Esophagus squamous epithelium (tissue), 5 donors: ENCODE data around the gene PLA2G4B. TPM values are rescaled to one million over a fixed set of nuclear protein-coding genes. Genes with fewer than 3 reads are reported as not detected.

Experiments used
- DNase-seq: peaks from one replicate; lab custom pipeline; 2025; lab: John Stamatoyannopoulos, UW
- H3K27ac ChIP-seq, 4 donors: fragments of 200-600 bp; sonication (generic); one replicate each; pipeline ENCODE4 v1.5.1; 2016 to 2019; ENCODE audit warnings: mild to moderate bottlenecking in 1 of 4
- H3K27me3 ChIP-seq, 4 donors: fragments of 200-600 bp; sonication (generic); 1 replicate in 3 of 4; 2 replicates in 1 of 4; pipeline versions ENCODE4 v1.5.1 to v1.6.0; 2017 to 2021; ENCODE audit warnings: antibody characterized with exemption in 1 of 4
- H3K36me3 ChIP-seq, 3 donors: fragments of 200-600 bp; sonication (generic); one replicate each; pipeline ENCODE4 v1.5.1; 2016 to 2019
- H3K4me1 ChIP-seq, 3 donors: fragments of 200-600 bp; sonication (generic); one replicate each; pipeline ENCODE4 v1.5.1; 2017 to 2019
- H3K4me3 ChIP-seq, 4 donors: fragments of 200-600 bp; sonication (generic); 1 replicate in 3 of 4; 2 replicates in 1 of 4; pipeline ENCODE4 v1.5.1; 2016 to 2019; ENCODE audit warnings: mild to moderate bottlenecking in 2 of 4, moderate library complexity in 1 of 4
- H3K9me3 ChIP-seq, 3 donors: fragments of 200-600 bp; sonication (generic); one replicate each; pipeline ENCODE4 v1.5.1; 2016 to 2019
- POLR2A ChIP-seq, 4 donors: fragments of 450-650 bp; IDR thresholded peaks; one replicate each; pipeline ENCODE4 v1.6.1; 2017; ENCODE audit warnings: antibody characterized with exemption in 4 of 4, mild to moderate bottlenecking in 4 of 4, moderate library complexity in 3 of 4
- WGBS, 2 donors: methylation state at CpG; one replicate each; pipeline ENCODE4 v1.1.5; 2018; 5-methylcytosine and 5-hydroxymethylcytosine counted together
- intact Hi-C: fragments of 100-400 bp; cut with DNase I; formaldehyde crosslinking; loops from one replicate; pipeline ENCODE4 v1.15.0; 2022
- total RNA-seq, 4 donors: library from RNA; depleted of rRNA; stranded (reverse); fragments of >200 nt; gene quantifications; one replicate each; pipeline ENCODE4 v1.1.0, GENCODE V29; 2016
- TF ChIP-seq, protein P1 (sequence below), 6 experiments: fragments of 450-650 bp in 4 of 6; fragments of 200-600 bp in 2 of 6; sonication (generic) in 2 of 6; IDR thresholded peaks; one replicate each; pipeline ENCODE4 v1.5.1; 2016 to 2019; ENCODE audit warnings: antibody characterized with exemption in 6 of 6, mild to moderate bottlenecking in 4 of 6, moderate library complexity in 4 of 6
- donor health status: DM: yes; HTN: yes; CAD: no.

The PLA2G4B gene
- total RNA-seq, 4 donors from 2014 or later: 26.5 to 58.9 (median 39.7) TPM

DNA sequence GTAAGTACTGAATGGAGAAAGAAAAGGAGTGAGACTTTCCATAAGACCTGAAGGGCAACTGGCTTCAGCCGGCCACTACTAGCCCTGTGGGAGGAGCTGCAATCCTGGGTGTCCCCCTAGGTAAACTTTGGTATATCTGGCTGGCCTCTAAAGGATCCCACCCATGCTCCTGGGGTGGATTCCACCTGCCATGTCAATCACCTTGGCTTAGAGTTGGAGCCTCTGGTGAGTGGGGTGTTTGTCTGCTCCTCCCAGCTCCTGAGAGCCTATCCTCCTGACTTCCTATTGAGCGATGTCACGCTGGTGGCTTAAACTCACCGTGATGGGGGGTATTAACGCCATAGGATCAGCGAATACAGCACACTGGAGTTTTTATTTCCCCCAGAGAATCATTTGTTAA is 52.6 kb downstream of the PLA2G4B start:
- DNase-seq: no peak
- peaks cover 16 to 32% (median 24%) of the 10 kb centered on the region in 3 donors for H3K4me1 ChIP-seq
- no peaks in the 10 kb centered on the region for H3K9me3 ChIP-seq
- H3K27me3 ChIP-seq: no peaks in the 10 kb centered on the region
- H3K4me3 ChIP-seq: no peak overlapping the region
- WGBS, 2 donors: 88 to 93% methylated on average over 4 to 6 of the region's 6 CpGs
- H3K36me3 ChIP-seq: no peaks in the 10 kb centered on the region
- intact Hi-C loops: no loop called here
- H3K27ac ChIP-seq: no peak overlapping the region
- no peak for TF ChIP-seq POLR2A (IDR thresholded peaks at IDR 0.05)
- TF ChIP-seq, protein P1, sequence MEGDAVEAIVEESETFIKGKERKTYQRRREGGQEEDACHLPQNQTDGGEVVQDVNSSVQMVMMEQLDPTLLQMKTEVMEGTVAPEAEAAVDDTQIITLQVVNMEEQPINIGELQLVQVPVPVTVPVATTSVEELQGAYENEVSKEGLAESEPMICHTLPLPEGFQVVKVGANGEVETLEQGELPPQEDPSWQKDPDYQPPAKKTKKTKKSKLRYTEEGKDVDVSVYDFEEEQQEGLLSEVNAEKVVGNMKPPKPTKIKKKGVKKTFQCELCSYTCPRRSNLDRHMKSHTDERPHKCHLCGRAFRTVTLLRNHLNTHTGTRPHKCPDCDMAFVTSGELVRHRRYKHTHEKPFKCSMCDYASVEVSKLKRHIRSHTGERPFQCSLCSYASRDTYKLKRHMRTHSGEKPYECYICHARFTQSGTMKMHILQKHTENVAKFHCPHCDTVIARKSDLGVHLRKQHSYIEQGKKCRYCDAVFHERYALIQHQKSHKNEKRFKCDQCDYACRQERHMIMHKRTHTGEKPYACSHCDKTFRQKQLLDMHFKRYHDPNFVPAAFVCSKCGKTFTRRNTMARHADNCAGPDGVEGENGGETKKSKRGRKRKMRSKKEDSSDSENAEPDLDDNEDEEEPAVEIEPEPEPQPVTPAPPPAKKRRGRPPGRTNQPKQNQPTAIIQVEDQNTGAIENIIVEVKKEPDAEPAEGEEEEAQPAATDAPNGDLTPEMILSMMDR (IDR thresholded peaks at IDR 0.05): no peak

DNA sequence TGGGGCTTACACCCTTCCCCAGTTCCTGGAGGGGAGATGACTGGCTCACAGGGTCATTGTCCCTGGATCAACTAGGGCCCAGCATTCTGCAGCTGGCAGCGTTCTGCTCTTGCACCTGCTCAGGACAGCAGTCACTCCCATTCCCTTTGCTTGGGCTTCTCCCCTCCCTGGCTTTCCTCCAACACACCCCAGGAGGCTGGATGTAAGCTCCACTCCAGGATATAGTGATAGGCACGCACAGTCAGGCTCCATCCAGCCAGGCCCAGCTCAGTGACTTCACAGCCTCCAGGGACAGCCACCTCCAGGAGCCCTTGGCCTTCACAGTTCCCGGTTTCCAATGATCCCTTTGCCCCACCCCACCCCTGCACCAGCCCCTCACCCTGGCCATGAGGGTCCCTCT is 53.3 kb downstream of the PLA2G4B start:
- H3K4me1 ChIP-seq: peaks cover 16 to 32% (median 24%) of the 10 kb centered on the region in 3 donors
- TF ChIP-seq, protein P1 (IDR thresholded peaks at IDR 0.05): no peak
- no peak for TF ChIP-seq POLR2A (IDR thresholded peaks at IDR 0.05)
- no peak overlapping the region for H3K4me3 ChIP-seq
- 76 to 83% methylated on average over 3 of the region's 3 CpGs for WGBS, 2 donors
- no peak for DNase-seq
- H3K9me3 ChIP-seq: no peaks in the 10 kb centered on the region
- no peaks in the 10 kb centered on the region for H3K36me3 ChIP-seq
- intact Hi-C loops: no loop called here
- no peak overlapping the region for H3K27ac ChIP-seq
- H3K27me3 ChIP-seq: no peaks in the 10 kb centered on the region

DNA sequence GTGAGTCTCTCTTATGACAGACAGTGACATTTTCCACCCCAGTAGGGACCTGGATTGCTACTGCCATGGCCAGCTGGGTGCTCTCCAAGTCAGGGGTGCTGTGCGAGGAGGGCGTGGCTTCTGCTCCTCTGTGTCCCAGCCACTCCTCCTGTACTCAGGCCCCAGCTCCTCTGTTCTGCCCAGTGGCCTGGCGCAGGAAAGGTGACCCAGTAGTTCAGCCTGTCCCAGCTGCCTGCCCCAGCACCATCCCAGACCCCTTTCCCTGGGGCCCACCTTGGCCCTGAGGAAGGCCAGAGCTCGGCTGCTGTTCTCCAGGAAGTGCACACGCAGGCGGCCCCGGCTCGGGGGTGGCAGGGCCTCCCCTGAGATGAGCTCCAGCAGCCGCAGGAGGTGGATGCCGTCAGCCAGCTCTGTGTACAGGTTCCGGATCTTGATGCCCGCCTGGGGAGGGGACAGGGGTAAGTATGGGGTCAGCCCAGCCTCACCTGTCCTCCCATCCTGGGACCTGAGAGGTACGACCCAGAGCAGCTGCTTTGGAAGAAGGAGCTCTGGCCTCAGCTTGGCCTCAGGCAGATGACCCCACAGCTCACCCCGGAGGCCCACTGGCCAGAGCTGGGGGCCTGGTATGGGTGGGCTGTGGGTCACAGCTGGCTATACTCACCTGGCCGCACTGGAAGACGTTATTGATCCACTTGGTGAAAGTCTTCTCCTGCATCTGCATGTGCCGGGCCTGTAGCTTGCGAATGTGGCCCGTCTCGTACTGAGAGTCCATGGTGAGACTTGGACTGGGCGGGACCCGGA is 54.2 kb downstream of the PLA2G4B start:
- peaks cover 16 to 32% (median 24%) of the 10 kb centered on the region in 3 donors for H3K4me1 ChIP-seq
- TF ChIP-seq, protein P1 (IDR thresholded peaks at IDR 0.05): no peak
- TF ChIP-seq POLR2A (IDR thresholded peaks at IDR 0.05): no peak
- H3K36me3 ChIP-seq: peaks cover 0 to 3% (median 0%) of the 10 kb centered on the region in 3 donors
- 71 to 80% methylated on average over 5 to 9 of the region's 22 CpGs for WGBS, 2 donors
- no peaks in the 10 kb centered on the region for H3K27me3 ChIP-seq
- no peaks in the 10 kb centered on the region for H3K9me3 ChIP-seq
- DNase-seq: no peak
- intact Hi-C loops: no loop called here
- H3K27ac ChIP-seq: peak overlapping the region in 1 of 4 donors; percentile 18
- peak overlapping the region in 2 of 4 donors; percentile 0 to 7 for H3K4me3 ChIP-seq

DNA sequence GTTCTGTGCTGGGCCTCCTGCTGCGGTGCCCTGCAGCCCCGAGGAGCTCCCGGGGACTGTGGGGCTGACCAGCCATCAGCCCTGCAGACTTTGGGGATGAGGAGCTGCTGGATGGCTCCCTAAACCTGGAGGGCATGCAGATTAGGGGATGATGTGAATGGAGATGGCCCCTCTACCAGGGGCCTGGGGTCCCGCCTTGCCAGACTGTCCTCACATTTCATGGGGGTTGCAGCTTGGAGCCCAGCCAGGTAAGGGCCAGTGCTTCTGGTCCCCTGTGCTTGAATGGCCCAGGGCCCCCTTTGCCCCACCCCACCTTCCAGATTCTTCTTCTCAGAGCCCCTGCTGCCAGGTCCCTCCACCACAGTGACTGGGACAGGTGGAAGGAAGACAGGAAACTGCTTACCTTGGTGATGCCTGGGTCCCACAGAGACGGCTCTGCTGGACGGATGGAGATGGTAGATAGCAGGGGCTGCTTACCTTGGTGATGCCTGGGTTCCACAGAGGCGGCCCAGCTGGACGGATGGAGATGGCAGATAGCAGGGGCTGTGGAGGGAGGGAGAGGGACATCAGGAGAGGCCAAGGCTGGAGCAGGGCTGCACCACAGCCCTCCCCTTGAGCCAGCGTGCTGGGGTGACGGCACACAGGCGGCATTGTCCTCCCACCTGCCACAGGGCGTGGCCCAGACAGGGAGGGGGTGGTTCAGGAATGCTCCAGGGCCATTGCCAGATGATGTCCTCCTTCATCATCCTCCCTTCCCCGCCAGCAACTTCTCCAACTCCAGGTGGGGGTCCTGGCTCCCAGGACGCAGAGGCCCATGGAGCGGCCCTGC is 55.0 kb downstream of the PLA2G4B start, which contains the start of gene SPTBN5:
SPTBN5 (minus strand) TSS at position 632 of the 829 bp plus-strand sequence; CDS start at position 76, 556 bp downstream.
- Histone ChIP-seq H3K4me3 (peak within 1 kb of the TSS in 2 of 4 donors; percentile 22 to 51), H3K36me3 (peaks cover 0 to 11% (median 0%) of the 10 kb centered on the region in 3 donors), H3K27me3 (no peaks in the 10 kb centered on the region), H3K27ac (peak within 1 kb of the TSS; percentile 62 to 70 (median 68)), H3K4me1 (peaks cover 16 to 32% (median 24%) of the 10 kb centered on the region in 3 donors), H3K9me3 (no peaks in the 10 kb centered on the region)
- DNase-seq: no peak
- WGBS, 2 donors: 70% methylated on average over 4 of the region's 15 CpGs; no CpG with 5 or more reads in 1 of the 2 donors
- TF ChIP-seq, protein P1 (IDR thresholded peaks at IDR 0.05): peak in 1 of 6 experiments; percentile 6
- TF ChIP-seq POLR2A (IDR thresholded peaks at IDR 0.05): no peak
- intact Hi-C loops: no loop called here
